Epithelial cell of esophagus (primary cell): ENCODE data around the gene ZNF609.

Source experiments
- DNase-seq: peaks from one replicate; pipeline ENCODE4 v3.0.0; 2010; ENCODE audit warnings: low read depth
- H3K4me3 ChIP-seq: 2 replicates; pipeline ENCODE4 v1.5.1; 2011; ENCODE audit warnings: mild to moderate bottlenecking, low read length, control low read depth
- TF ChIP-seq, protein P1 (sequence below): IDR thresholded peaks from 2 replicates; pipeline ENCODE4 v1.5.1; 2011; ENCODE audit warnings: low read depth, mild to moderate bottlenecking, low read length, control low read depth, inconsistent platforms; ENCODE audit not compliant: insufficient read depth; ENCODE audit errors: missing control alignments

ZNF609 gene, protein sequence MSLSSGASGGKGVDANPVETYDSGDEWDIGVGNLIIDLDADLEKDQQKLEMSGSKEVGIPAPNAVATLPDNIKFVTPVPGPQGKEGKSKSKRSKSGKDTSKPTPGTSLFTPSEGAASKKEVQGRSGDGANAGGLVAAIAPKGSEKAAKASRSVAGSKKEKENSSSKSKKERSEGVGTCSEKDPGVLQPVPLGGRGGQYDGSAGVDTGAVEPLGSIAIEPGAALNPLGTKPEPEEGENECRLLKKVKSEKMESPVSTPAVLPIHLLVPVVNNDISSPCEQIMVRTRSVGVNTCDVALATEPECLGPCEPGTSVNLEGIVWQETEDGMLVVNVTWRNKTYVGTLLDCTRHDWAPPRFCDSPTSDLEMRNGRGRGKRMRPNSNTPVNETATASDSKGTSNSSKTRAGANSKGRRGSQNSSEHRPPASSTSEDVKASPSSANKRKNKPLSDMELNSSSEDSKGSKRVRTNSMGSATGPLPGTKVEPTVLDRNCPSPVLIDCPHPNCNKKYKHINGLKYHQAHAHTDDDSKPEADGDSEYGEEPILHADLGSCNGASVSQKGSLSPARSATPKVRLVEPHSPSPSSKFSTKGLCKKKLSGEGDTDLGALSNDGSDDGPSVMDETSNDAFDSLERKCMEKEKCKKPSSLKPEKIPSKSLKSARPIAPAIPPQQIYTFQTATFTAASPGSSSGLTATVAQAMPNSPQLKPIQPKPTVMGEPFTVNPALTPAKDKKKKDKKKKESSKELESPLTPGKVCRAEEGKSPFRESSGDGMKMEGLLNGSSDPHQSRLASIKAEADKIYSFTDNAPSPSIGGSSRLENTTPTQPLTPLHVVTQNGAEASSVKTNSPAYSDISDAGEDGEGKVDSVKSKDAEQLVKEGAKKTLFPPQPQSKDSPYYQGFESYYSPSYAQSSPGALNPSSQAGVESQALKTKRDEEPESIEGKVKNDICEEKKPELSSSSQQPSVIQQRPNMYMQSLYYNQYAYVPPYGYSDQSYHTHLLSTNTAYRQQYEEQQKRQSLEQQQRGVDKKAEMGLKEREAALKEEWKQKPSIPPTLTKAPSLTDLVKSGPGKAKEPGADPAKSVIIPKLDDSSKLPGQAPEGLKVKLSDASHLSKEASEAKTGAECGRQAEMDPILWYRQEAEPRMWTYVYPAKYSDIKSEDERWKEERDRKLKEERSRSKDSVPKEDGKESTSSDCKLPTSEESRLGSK (N-terminal part only)

DNA sequence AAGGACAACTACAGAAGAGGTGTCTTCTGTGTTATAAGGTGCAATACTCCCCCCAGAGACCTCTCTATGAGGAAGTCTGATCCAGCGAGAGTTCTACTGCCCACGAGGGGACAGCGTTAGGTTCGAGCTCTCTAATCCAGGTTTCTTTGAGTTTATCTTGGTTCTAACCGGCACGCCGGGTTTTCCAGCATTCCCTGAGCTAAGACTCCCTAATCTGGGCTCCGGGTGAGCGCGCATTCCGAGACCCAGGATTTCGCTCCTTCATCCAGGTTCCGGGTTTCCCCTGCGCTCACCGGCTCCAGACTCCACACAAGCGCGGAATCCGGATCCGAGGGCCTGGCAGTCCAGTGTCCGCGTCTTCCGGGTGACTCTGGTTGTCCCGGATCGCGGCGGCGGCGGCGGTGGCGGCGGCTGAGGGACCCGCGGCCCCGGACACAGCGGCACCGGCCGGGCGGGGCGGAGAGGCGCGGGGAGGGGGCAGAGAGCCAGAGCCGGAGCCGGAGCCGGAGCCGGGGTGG is at the start of gene ZNF609:
Gene ZNF609 (plus strand): TSS at position 373 of the 518 bp plus-strand sequence. CDS start 38,842 bp downstream, outside the sequence.
- H3K4me3 ChIP-seq: peak within 1 kb of the TSS; percentile 66
- TF ChIP-seq, protein P1, sequence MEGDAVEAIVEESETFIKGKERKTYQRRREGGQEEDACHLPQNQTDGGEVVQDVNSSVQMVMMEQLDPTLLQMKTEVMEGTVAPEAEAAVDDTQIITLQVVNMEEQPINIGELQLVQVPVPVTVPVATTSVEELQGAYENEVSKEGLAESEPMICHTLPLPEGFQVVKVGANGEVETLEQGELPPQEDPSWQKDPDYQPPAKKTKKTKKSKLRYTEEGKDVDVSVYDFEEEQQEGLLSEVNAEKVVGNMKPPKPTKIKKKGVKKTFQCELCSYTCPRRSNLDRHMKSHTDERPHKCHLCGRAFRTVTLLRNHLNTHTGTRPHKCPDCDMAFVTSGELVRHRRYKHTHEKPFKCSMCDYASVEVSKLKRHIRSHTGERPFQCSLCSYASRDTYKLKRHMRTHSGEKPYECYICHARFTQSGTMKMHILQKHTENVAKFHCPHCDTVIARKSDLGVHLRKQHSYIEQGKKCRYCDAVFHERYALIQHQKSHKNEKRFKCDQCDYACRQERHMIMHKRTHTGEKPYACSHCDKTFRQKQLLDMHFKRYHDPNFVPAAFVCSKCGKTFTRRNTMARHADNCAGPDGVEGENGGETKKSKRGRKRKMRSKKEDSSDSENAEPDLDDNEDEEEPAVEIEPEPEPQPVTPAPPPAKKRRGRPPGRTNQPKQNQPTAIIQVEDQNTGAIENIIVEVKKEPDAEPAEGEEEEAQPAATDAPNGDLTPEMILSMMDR: no peak
- DNase-seq: peak; percentile 96

DNA sequence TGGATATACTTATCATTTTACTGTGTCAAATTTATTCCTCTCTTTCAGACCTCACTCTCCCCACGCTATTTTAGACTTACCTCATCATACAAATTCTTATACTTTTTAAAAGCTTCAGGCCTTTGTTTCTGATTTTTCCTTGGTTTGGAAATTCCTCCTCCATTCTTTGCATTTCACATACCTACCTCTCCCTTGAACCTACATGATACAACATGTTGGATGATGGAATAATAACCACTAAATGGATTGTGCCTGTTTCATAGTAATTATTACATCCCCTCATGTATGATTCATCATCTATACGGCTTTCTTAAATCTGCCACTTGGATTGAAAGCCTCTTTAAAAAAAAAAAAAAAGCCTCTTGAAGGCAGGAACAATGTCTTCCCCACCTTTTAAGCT is 48.2 kb upstream of the ZNF609 start:
- TF ChIP-seq, protein P1: no peak
- DNase-seq: peak; percentile 92

DNA sequence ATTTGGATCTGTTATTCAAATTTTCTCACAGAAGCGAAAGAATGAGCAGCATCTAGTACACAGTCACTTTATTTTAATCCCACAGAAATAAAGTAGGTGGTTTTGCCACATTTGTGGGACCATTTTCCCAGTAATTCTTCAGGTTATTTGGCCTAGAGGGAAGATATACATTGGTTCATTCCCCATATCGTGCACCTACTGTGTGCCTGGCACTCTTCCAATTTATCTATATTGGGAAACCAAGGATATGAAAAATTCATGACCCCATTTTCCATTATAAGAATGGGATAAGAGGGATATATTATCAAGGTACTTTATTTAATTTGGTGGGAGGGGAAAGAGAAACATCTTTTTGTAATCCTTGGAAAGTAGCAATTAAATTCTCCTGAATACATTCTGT is 37.7 kb upstream of the ZNF609 start:
- TF ChIP-seq, protein P1: no peak
- no peak overlapping the region for H3K4me3 ChIP-seq
- no peak for DNase-seq

More for the DNA sequence above, 48.2 kb upstream of the ZNF609 start:
- no peak overlapping the region for H3K4me3 ChIP-seq

DNA sequence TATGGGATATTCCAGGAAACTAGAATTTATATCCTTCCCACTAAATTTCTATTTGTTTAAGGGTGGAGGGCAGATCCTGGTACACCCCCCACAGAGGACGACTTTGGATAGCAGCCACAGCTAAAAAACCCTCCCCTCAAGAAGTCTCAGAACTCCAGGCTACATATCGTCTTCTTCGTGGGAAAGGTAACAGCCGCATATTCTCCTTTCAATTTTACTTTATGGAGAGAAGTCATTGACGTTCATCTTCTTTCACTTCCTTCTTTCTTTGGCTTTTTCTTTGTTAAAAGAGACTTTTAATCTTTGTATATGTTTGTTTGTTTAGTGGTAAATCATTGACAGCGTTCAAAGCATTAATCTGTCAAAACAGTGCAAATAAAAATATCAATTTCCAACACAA is 36.4 kb upstream of the ZNF609 start:
- no peak for DNase-seq
- no peak overlapping the region for H3K4me3 ChIP-seq
- TF ChIP-seq, protein P1: no peak

DNA sequence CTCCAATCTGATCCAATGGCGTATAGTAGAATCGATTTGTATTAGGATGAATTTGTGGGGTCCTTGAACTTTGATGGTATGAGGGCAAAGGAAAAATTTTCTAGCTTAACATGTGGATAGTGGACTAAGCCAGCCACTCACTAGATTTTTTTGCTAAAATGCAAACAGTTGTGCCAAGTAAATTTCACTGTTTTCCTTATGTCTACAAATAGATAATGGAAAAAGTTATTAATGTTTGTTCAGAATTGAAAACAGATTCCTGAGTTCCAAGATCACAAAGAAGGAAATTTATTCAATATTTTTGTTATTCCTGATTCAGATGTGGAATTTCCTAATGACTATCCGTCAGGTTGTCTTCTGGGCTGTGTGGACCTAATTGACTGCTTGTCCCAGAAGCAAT is 35.2 kb upstream of the ZNF609 start:
- DNase-seq: no peak
- no peak overlapping the region for H3K4me3 ChIP-seq
- TF ChIP-seq, protein P1: no peak

DNA sequence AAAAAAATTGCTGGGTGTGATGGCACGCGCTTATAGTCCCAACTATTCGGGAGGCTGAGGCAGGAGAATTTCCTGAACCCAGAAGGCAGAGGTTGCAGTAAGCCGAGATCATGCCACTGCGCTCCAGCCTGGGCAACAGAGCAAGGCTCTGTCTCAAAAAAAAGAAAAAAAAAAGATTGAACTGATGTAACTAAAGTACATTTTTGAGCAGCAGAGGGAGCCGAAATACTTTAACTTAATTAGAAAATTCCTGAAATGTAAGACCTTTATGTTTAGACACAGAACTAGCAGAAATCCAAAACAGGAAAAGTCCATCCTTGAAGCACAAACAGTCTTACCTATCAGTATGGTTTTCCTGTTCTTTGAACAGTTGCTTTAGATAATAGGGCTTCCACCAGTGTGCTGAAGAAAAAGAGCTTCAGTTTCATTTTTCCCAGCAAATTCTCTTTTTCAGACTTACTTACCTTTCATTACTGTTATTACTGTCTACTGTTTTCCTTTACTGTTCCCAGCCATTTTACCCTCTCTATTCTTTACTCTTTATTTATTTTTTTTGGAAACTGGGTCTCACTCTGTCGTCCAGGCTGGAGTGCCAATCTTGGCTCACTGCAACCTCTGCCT is 33.4 kb upstream of the ZNF609 start:
- TF ChIP-seq, protein P1: no peak
- peak; percentile 21 for DNase-seq
- no peak overlapping the region for H3K4me3 ChIP-seq
